Measurements from ENCODE around the gene ABCG2. TPM values are rescaled to one million over a fixed set of nuclear protein-coding genes. Genes with fewer than 3 reads are reported as not detected.

Gene ABCG2
- polyA plus RNA-seq, 2 of the 4 experiments (the other 2 are of a cell fraction), result 27.9 to 55.3 TPM

DNA sequence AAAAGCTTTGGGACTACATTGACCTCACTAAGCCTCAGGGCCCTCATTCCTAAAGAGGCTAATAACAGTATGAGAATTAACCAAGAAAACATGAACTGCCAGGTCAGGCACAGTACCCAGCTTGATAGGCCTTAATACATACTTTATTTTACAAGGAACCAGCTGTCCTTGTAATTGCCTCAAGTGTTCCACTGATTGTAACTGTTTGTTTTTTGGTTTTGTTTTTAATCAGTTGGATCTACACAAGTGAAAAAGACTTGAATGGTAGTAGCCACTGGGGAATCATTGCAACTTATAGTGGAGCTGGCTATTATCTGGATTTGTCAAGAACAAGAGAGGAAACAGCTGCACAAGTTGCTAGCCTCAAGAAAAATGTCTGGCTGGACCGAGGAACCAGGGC, 115.4 kb downstream of the ABCG2 start:
- WGBS (ENCODE audit: missing lambda C conversion rate), result 94% methylated on average over 1 of the region's 1 CpG
- CTCF ChIA-PET, result interaction anchor here (2.2 to 2.5 kb wide), 2 partner anchors 10 to 12 kb away, joined by 6 read pairs; no protein-coding TSS in a partner anchor

DNA sequence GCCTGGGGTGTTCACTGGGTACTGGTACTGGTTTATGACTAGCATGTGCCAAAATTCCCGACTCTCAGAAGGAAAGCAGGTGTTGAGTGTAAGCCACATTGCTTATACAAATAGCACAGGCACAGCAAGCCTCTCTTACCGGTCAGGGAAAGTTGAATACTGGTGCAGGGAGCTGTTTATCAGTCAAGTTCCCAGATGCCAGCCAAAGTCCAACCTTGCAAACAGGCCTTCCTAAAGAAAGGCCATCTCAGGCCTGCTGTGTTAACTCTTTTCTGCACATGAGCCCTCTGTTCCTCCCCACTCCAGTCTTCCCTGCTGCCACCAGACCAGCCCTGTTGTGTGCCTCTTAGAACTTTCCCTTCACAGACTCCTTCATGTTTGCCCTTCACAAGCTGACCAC, 116.8 kb downstream of the ABCG2 start:
- 75% methylated on average over 2 of the region's 2 CpGs for WGBS (ENCODE audit: missing lambda C conversion rate)
- Histone ChIP-seq H3K4me3 (no peak overlapping the region), H3K9me3 (no peaks in the 10 kb centered on the region), H3K4me1 (no peaks in the 10 kb centered on the region), H3K27ac (no peak overlapping the region), H3K4me2 (no peak overlapping the region)
- ATAC-seq (no peak), FAIRE-seq (no peak), DNase-seq (ENCODE audit: low read depth in 1 of 2, low spot score in 1 of 2) (no peak)
- TF ChIP-seq ZSCAN20 (CRISPR knock-in tag; IDR thresholded peaks at IDR 0.05), result no peak
- no peak for TF ChIP-seq TP53 (CRISPR knock-in tag; IDR thresholded peaks at IDR 0.05)
- no peak for TF ChIP-seq HES2 (IDR thresholded peaks at IDR 0.05)
- TF ChIP-seq MAFK (IDR thresholded peaks at IDR 0.05; ENCODE audit: partially characterized antibody), result no peak
- no peak for TF ChIP-seq CHD4 (IDR thresholded peaks at IDR 0.05; ENCODE audit: borderline replicate concordance)
- no peak for TF ChIP-seq CEBPB (IDR thresholded peaks at IDR 0.05)
- no peak for TF ChIP-seq MAZ (IDR thresholded peaks at IDR 0.05; ENCODE audit: borderline replicate concordance, low read depth, low read length)
- no peak for TF ChIP-seq E2F6 (IDR thresholded peaks at IDR 0.05; ENCODE audit: borderline replicate concordance, low read depth)
- TF ChIP-seq FOXS1 (CRISPR knock-in tag; IDR thresholded peaks at IDR 0.05), result no peak
- no peak for TF ChIP-seq PBX3 (IDR thresholded peaks at IDR 0.05)
- TF ChIP-seq EHF (CRISPR knock-in tag; IDR thresholded peaks at IDR 0.05), result no peak
- TF ChIP-seq, protein P1, sequence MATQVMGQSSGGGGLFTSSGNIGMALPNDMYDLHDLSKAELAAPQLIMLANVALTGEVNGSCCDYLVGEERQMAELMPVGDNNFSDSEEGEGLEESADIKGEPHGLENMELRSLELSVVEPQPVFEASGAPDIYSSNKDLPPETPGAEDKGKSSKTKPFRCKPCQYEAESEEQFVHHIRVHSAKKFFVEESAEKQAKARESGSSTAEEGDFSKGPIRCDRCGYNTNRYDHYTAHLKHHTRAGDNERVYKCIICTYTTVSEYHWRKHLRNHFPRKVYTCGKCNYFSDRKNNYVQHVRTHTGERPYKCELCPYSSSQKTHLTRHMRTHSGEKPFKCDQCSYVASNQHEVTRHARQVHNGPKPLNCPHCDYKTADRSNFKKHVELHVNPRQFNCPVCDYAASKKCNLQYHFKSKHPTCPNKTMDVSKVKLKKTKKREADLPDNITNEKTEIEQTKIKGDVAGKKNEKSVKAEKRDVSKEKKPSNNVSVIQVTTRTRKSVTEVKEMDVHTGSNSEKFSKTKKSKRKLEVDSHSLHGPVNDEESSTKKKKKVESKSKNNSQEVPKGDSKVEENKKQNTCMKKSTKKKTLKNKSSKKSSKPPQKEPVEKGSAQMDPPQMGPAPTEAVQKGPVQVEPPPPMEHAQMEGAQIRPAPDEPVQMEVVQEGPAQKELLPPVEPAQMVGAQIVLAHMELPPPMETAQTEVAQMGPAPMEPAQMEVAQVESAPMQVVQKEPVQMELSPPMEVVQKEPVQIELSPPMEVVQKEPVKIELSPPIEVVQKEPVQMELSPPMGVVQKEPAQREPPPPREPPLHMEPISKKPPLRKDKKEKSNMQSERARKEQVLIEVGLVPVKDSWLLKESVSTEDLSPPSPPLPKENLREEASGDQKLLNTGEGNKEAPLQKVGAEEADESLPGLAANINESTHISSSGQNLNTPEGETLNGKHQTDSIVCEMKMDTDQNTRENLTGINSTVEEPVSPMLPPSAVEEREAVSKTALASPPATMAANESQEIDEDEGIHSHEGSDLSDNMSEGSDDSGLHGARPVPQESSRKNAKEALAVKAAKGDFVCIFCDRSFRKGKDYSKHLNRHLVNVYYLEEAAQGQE (IDR thresholded peaks at IDR 0.05), result no peak
- TF ChIP-seq HDAC2 (IDR thresholded peaks at IDR 0.05), result no peak
- no peak for TF ChIP-seq HOXA7 (CRISPR knock-in tag; IDR thresholded peaks at IDR 0.05)
- no peak for TF ChIP-seq CTCF (IDR thresholded peaks at IDR 0.05)
- no peak for TF ChIP-seq RFX5 (IDR thresholded peaks at IDR 0.05)
- no peak for TF ChIP-seq RAD21 (conservative IDR thresholded peaks at IDR 0.05 in 1 of 2, IDR thresholded peaks at IDR 0.05 in 1 of 2)
- no peak for TF ChIP-seq HEYL (CRISPR knock-in tag; IDR thresholded peaks at IDR 0.05)
- no peak for TF ChIP-seq FOSB (CRISPR knock-in tag; IDR thresholded peaks at IDR 0.05)
- ChIA-PET POLR2A (no interaction called here), CTCF (interaction anchor here (1.0 to 2.2 kb wide), 3 partner anchors 9 to 177 kb away, joined by 4 to 7 read pairs (median 6); no protein-coding TSS in a partner anchor)

More for the DNA sequence above, 115.4 kb downstream of the ABCG2 start:
- Histone ChIP-seq H3K4me1 (no peaks in the 10 kb centered on the region), H3K4me2 (no peak overlapping the region), H3K4me3 (no peak overlapping the region), H3K9me3 (no peaks in the 10 kb centered on the region), H3K27ac (no peak overlapping the region)
- POLR2A ChIA-PET, result no interaction called here
- DNase-seq (ENCODE audit: low read depth in 1 of 2, low spot score in 1 of 2) (no peak), ATAC-seq (no peak), FAIRE-seq (no peak)
- TF ChIP-seq MAZ (IDR thresholded peaks at IDR 0.05; ENCODE audit: borderline replicate concordance, low read depth, low read length), result no peak
- no peak for TF ChIP-seq KDM5A (IDR thresholded peaks at IDR 0.05)
- TF ChIP-seq EHMT2 (IDR thresholded peaks at IDR 0.05; ENCODE audit: low read depth), result no peak
- no peak for TF ChIP-seq SMC3 (IDR thresholded peaks at IDR 0.05)
- TF ChIP-seq TFCP2L1 (CRISPR knock-in tag; IDR thresholded peaks at IDR 0.05), result no peak
- no peak for TF ChIP-seq RCOR1 (IDR thresholded peaks at IDR 0.05; ENCODE audit: low read depth, low read length)
- TF ChIP-seq HDAC2 (IDR thresholded peaks at IDR 0.05), result no peak
- no peak for TF ChIP-seq FOXS1 (CRISPR knock-in tag; IDR thresholded peaks at IDR 0.05)
- TF ChIP-seq E2F6 (IDR thresholded peaks at IDR 0.05; ENCODE audit: borderline replicate concordance, low read depth), result no peak

All from A549 (cell line).